ENCODE measurements around the gene LDLRAD3.

LDLRAD3 gene

GRCh38 chr11:35943713-35944502 lies at the start of gene LDLRAD3:
Gene LDLRAD3, plus strand, starts transcription at chr11:35944062. Its CDS starts 37 bp downstream, at chr11:35944099.
- TF ChIP-seq CTCF (conservative IDR thresholded peaks at IDR 0.05; ENCODE audit: low read depth, low read length): no peak
- peak within 1 kb of the TSS; percentile 71 for H3K4me3 ChIP-seq (ENCODE audit: low read depth, low read length)
- DNase-seq (ENCODE audit: low read depth): peak; percentile 93

GRCh38 chr11:35897019-35897418 lies 46.8 kb upstream of the LDLRAD3 start:
- no peak overlapping the region for H3K4me3 ChIP-seq (ENCODE audit: low read depth, low read length)
- no peak for TF ChIP-seq CTCF (conservative IDR thresholded peaks at IDR 0.05; ENCODE audit: low read depth, low read length)
- DNase-seq (ENCODE audit: low read depth): no peak

DNA sequence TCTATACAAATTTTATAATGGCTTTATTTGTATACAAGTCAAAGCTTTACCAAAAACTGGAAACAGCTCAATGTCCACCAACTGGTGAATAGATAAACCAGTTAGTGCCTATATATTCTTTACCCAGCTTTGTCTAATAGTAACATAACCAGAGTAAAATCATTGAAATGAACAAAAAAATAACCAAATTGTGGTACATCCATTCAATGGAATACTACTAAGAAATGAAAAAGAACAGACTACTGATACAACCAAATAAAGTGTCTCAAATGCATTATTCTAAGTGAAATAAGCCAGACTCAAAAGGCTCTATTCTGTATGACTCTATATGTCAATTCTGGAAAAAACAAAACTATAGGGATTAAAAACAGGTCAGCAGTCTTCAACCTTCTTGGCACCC lies 40.9 kb upstream of the LDLRAD3 start:
- no peak for DNase-seq (ENCODE audit: low read depth)
- H3K4me3 ChIP-seq (ENCODE audit: low read depth, low read length): no peak overlapping the region
- TF ChIP-seq CTCF (conservative IDR thresholded peaks at IDR 0.05; ENCODE audit: low read depth, low read length): no peak

- no peak for TF ChIP-seq CTCF (conservative IDR thresholded peaks at IDR 0.05; ENCODE audit: low read depth, low read length)
- H3K4me3 ChIP-seq (ENCODE audit: low read depth, low read length): no peak overlapping the region
- peak; percentile 14 for DNase-seq (ENCODE audit: low read depth)
Measured at GRCh38 chr11:35905646-35906276, 38.1 kb upstream of the LDLRAD3 start.

DNA sequence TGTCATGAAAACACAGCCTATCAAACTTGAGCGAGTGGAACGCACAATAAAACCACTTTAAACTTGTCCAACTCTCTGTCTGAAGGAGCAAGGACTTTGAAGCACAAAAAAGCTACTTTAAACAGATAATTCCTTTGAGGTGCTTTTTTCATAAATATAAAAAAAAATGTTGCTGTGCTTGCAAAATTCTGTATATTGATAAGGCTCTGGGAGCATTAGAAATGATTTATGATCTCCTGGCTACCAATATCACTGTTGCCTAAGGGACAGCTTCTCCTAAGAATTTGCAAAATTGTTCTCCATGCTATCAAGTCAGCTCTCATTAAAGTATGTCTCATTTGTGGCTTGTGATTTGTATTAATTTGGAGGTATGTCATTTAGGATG lies 37.6 kb upstream of the LDLRAD3 start:
- no peak overlapping the region for H3K4me3 ChIP-seq (ENCODE audit: low read depth, low read length)
- no peak for DNase-seq (ENCODE audit: low read depth)
- TF ChIP-seq CTCF (conservative IDR thresholded peaks at IDR 0.05; ENCODE audit: low read depth, low read length): no peak

DNA sequence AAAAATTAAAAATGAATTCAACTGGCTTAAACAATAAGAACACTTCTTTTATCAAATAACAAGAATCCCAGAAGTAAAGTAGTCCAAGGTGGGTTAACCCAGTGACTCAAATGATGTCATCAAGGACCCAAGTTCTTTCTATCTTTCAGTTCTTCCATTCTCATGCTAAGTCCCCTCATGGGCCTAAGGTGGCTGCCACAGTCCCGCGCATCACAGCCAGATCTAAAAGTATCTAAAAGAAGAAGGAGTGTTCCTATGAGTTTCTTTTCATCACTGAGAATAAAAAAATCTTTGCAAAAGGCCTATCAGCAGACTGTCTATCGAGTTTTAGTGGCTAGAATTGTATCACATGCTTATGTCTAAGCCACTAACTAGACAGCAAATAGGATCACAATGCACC lies 37.2 kb upstream of the LDLRAD3 start:
- no peak for TF ChIP-seq CTCF (conservative IDR thresholded peaks at IDR 0.05; ENCODE audit: low read depth, low read length)
- DNase-seq (ENCODE audit: low read depth): no peak
- H3K4me3 ChIP-seq (ENCODE audit: low read depth, low read length): no peak overlapping the region

All from choroid plexus epithelial cell (primary cell).